ENCODE data around the gene DAPK2. TPM values are rescaled to one million over a fixed set of nuclear protein-coding genes. Genes with fewer than 3 reads are reported as not detected.

Gene DAPK2
- total and polyA plus RNA-seq, 2 donors (not counting 1 experiment from before 2014, with no cell fraction given): 8.3 to 31.9 TPM

DNA sequence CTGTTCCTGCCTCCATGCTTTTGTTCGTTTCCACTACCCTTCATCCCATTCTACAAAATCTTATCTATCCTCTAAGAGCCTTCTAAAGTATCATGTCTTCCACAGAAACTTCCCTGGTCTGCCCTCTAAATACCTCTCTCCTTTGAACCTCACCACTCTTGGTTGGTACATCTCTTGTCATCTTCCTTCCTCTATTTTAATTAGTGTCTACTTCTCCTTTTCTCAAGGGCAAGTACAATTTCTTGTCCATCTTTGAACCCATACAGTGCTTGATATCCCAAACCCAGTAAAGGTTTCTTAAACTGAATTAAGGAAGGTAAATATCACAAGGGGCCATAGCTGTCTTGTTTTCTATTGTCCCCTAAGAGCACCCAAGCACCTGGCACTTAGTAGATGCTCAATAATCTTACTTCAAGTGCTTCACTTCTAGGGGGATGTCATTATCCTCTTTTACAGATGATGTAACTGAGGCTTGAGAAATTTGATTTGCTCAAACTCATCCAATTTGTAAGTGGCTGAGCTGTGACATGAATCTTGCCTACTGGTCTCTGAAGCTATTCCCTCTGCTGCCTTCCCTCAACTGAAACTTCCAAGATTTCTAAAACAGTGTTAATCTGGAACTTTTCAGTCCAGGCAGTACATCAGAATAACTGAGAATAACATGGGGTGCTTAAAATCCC is 2.6 kb upstream of the DAPK2 start:
- Mint-ChIP-seq H3K27me3 (no peaks in the 10 kb centered on the region), H3K27ac (peak overlapping the region; percentile 57), H3K4me1 (peaks cover 51% of the 10 kb centered on the region), H3K9me3 (ENCODE audit: insufficient read depth) (no peaks in the 10 kb centered on the region), H3K4me3 (peak overlapping the region; percentile 48)
- H3K27ac ChIP-seq (ENCODE audit: low read length in 2 of 2): no peak overlapping the region
- DNase-seq (peak; percentile 54), ATAC-seq (ENCODE audit: low read depth) (no peak)
- peak overlapping the region; percentile 38 for H3K4me2 ChIP-seq (replicated peaks; ENCODE audit: low read depth, low read length, poor library complexity, severe bottlenecking)
- no peak overlapping the region for H2AFZ ChIP-seq (ENCODE audit: insufficient read depth, low read depth, low read length, poor library complexity, severe bottlenecking)
- CTCF ChIA-PET: interaction anchor here (1.1 to 5.4 kb wide), 6 partner anchors 15 to 296 kb away, joined by 4 to 82 read pairs (median 37); no protein-coding TSS in a partner anchor
- no peaks in the 10 kb centered on the region for H3K9me3 ChIP-seq (ENCODE audit: control extremely low read depth in 1 of 3, control insufficient read depth in 2 of 3, insufficient read depth in 1 of 3, low read length in 2 of 3)
- peaks cover 7% of the 10 kb centered on the region for H4K20me1 ChIP-seq (ENCODE audit: control insufficient read depth, insufficient read depth, low read length, poor library complexity, severe bottlenecking)
- H3K27me3 ChIP-seq (replicated peaks in 1 of 4; ENCODE audit: control extremely low read depth in 1 of 4, control insufficient read depth in 3 of 4, insufficient read depth in 4 of 4, low read length in 3 of 4): no peaks in the 10 kb centered on the region
- intact Hi-C loops (cut with micrococcal nuclease): loop anchor here (5.0 kb wide), 1 partner anchor 217 kb away; the partner anchor contains the start of gene HERC1
- WGBS (ENCODE audit: insufficient coverage): 77% methylated on average over 1 of the region's 1 CpG
- TF ChIP-seq, protein P1, sequence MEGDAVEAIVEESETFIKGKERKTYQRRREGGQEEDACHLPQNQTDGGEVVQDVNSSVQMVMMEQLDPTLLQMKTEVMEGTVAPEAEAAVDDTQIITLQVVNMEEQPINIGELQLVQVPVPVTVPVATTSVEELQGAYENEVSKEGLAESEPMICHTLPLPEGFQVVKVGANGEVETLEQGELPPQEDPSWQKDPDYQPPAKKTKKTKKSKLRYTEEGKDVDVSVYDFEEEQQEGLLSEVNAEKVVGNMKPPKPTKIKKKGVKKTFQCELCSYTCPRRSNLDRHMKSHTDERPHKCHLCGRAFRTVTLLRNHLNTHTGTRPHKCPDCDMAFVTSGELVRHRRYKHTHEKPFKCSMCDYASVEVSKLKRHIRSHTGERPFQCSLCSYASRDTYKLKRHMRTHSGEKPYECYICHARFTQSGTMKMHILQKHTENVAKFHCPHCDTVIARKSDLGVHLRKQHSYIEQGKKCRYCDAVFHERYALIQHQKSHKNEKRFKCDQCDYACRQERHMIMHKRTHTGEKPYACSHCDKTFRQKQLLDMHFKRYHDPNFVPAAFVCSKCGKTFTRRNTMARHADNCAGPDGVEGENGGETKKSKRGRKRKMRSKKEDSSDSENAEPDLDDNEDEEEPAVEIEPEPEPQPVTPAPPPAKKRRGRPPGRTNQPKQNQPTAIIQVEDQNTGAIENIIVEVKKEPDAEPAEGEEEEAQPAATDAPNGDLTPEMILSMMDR (IDR thresholded peaks at IDR 0.05): no peak
- TF ChIP-seq EZH2 (IDR thresholded peaks at IDR 0.05; ENCODE audit: borderline replicate concordance, insufficient read depth, low read depth, low read length, poor library complexity, severe bottlenecking): no peak
- POLR2A ChIA-PET: no interaction called here
- H3K36me3 ChIP-seq (replicated peaks in 1 of 2; ENCODE audit: control extremely low read depth in 1 of 2, control insufficient read depth in 1 of 2, extremely low read depth in 1 of 2, insufficient read depth in 2 of 2, low read length in 1 of 2): no peaks in the 10 kb centered on the region
- H3K9ac ChIP-seq (ENCODE audit: low read length): no peak overlapping the region
- H3K79me2 ChIP-seq (ENCODE audit: control insufficient read depth, insufficient read depth, low read length): no peaks in the 10 kb centered on the region
- no peak overlapping the region for H3K4me3 ChIP-seq (ENCODE audit: control extremely low read depth in 1 of 5, extremely low read depth in 1 of 5, insufficient read depth in 1 of 5, low read depth in 2 of 5, low read length in 4 of 5)
- H3K4me1 ChIP-seq (ENCODE audit: control insufficient read depth in 2 of 2, insufficient read depth in 2 of 2, low read length in 2 of 2): peaks cover 57 to 65% of the 10 kb centered on the region in 2 donors

Data from B cell (primary cell).